Endothelial cell of umbilical vein (primary cell): ENCODE data around the gene MYOM3. TPM values are rescaled to one million over a fixed set of nuclear protein-coding genes. Genes with fewer than 3 reads are reported as not detected.

Experiments used
- BruUV-seq: library from RNA; stranded (reverse); fragments of 400-500 nt; replicated peaks from 2 replicates; lab custom pipeline; 2021; lab: Mats Ljungman, UMichigan
- CTCF ChIA-PET: fragments of 300-600, 350-600 bp; sonication (Branson Sonifier 250); formaldehyde crosslinking; loops from one replicate; lab custom pipeline; 2021; ENCODE audit warnings: antibody characterized with exemption, inconsistent platforms; lab: Charles Lee
- POLR2A ChIA-PET: fragments of 300-600, 350-600 bp; sonication (Branson Sonifier 250); formaldehyde crosslinking; loops from one replicate; lab custom pipeline; 2021; ENCODE audit warnings: antibody characterized with exemption, inconsistent platforms; lab: Charles Lee
- DNase-seq: peaks from one replicate; pipeline ENCODE4 v3.0.0-alpha.2; 2011; ENCODE audit warnings: low read depth, low spot score
- FAIRE-seq: peaks from 2 replicates; lab custom pipeline; 2011; peaks lifted over from hg19 to GRCh38; lab: Jason Lieb, UNC
- H2AFZ ChIP-seq: 2 replicates; pipeline ENCODE4 v1.6.0; 2012; ENCODE audit warnings: low read depth, low read length, control low read depth, inconsistent platforms
- H3K27ac ChIP-seq: 2 replicates; pipeline ENCODE4 v1.5.1; 2011; ENCODE audit warnings: low read depth, mild to moderate bottlenecking, control low read depth, low read length, moderate library complexity; ENCODE audit not compliant: insufficient read depth
- H3K27me3 ChIP-seq, 2 experiments: 2 replicates each; pipeline versions ENCODE4 v1.6.0 to v1.6.1; 2011; ENCODE audit warnings: low read length in 2 of 2, mixed read lengths in 1 of 2; ENCODE audit not compliant: control insufficient read depth in 2 of 2, insufficient read depth in 2 of 2
- H3K36me3 ChIP-seq, 2 experiments: 2 replicates in 1 of 2; 3 replicates in 1 of 2; pipeline ENCODE4 v1.5.1; 2011; ENCODE audit warnings: low read length in 2 of 2, mild to moderate bottlenecking in 1 of 2, moderate library complexity in 1 of 2; ENCODE audit not compliant: control insufficient read depth in 2 of 2, insufficient read depth in 2 of 2; ENCODE audit errors: extremely low read depth in 1 of 2
- H3K4me1 ChIP-seq: 3 replicates; pipeline ENCODE4 v1.5.1; 2011; ENCODE audit warnings: mild to moderate bottlenecking, low read length; ENCODE audit not compliant: control insufficient read depth, insufficient read depth; ENCODE audit errors: extremely low read depth
- H3K4me2 ChIP-seq: 2 replicates; pipeline ENCODE4 v1.6.1; 2011; ENCODE audit warnings: low read length, control low read depth, mixed read lengths; ENCODE audit not compliant: insufficient read depth
- H3K4me3 ChIP-seq, 3 experiments: fragments of 200-600 bp in 1 of 3; sonication (generic), shearing (Covaris generic) in 1 of 3; replicated peaks in 1 of 3; 2 replicates each; pipeline ENCODE4 v1.5.1; 2011 to 2016; ENCODE audit warnings: control low read depth in 3 of 3, low read length in 3 of 3, mild to moderate bottlenecking in 2 of 3, inconsistent platforms in 1 of 3, low read depth in 1 of 3, moderate library complexity in 1 of 3; ENCODE audit not compliant: insufficient read depth in 1 of 3
- H3K79me2 ChIP-seq: 2 replicates; pipeline ENCODE4 v1.6.0; 2012; ENCODE audit warnings: low read length, inconsistent platforms; ENCODE audit not compliant: control insufficient read depth, insufficient read depth
- H3K9ac ChIP-seq: replicated peaks from 2 replicates; pipeline ENCODE3; 2011; ENCODE audit warnings: low read length, control low read depth; ENCODE audit not compliant: insufficient read depth; ENCODE audit errors: extremely low read depth
- H3K9me1 ChIP-seq: replicated peaks from 3 replicates; pipeline ENCODE4 v1.6.0; 2011; ENCODE audit warnings: mild to moderate bottlenecking, low read length; ENCODE audit not compliant: control insufficient read depth, insufficient read depth; ENCODE audit errors: extremely low read depth
- H3K9me3 ChIP-seq: replicated peaks from 2 replicates; pipeline ENCODE4 v1.5.1; 2012; ENCODE audit warnings: low read length, inconsistent platforms; ENCODE audit not compliant: control insufficient read depth, insufficient read depth
- H4K20me1 ChIP-seq: replicated peaks from 2 replicates; pipeline ENCODE3; 2011; ENCODE audit warnings: mild to moderate bottlenecking, low read length; ENCODE audit not compliant: control insufficient read depth, insufficient read depth; ENCODE audit errors: extremely low read depth
- EZH2 ChIP-seq: IDR thresholded peaks from 2 replicates; pipeline ENCODE4 v1.6.1; 2012; ENCODE audit warnings: borderline replicate concordance, low read depth, mild to moderate bottlenecking, moderate library complexity, low read length, inconsistent platforms; ENCODE audit not compliant: severe bottlenecking
- FOS ChIP-seq: IDR thresholded peaks from 2 replicates; pipeline ENCODE4 v1.6.1; 2011; ENCODE audit warnings: mild to moderate bottlenecking, low read length, moderate library complexity, borderline replicate concordance; ENCODE audit not compliant: insufficient read depth
- GATA2 ChIP-seq: IDR thresholded peaks from 2 replicates; pipeline ENCODE4 v1.7.0; 2011; ENCODE audit warnings: low read depth, mild to moderate bottlenecking, moderate library complexity, mixed read lengths, low read length; ENCODE audit not compliant: insufficient read length, insufficient read depth
- JUN ChIP-seq: IDR thresholded peaks from 2 replicates; pipeline ENCODE4 v1.6.1; 2011; ENCODE audit warnings: borderline replicate concordance, low read depth; ENCODE audit not compliant: insufficient read length, insufficient read depth
- MYC ChIP-seq: IDR thresholded peaks from one replicate; pipeline ENCODE4 v1.6.1; 2011; ENCODE audit warnings: mild to moderate bottlenecking, low read depth, low read length
- POLR2A ChIP-seq: IDR thresholded peaks from 2 replicates; pipeline ENCODE4 v1.6.1; 2012; ENCODE audit warnings: low read depth, mild to moderate bottlenecking, control low read depth, low read length
- POLR2AphosphoS5 ChIP-seq: IDR thresholded peaks from 2 replicates; pipeline ENCODE4 v1.6.1; 2012; ENCODE audit warnings: low read depth, mild to moderate bottlenecking, control low read depth, low read length, moderate library complexity; ENCODE audit not compliant: insufficient read depth
- dilution Hi-C: fragments of 300-500 bp; cut with MboI; formaldehyde crosslinking; loops from one replicate; pipeline ENCODE4 v1.15.0; 2019; ENCODE audit warnings: low sequenced_read_pairs; ENCODE audit not compliant: extremely low pct_ligation_motif_present
- intact Hi-C: fragments of 100-400 bp; cut with micrococcal nuclease; formaldehyde crosslinking; loops from one replicate; pipeline ENCODE4 v1.10.0; 2022
- polyA plus RNA-seq, 4 experiments: library from polyadenylated mRNA; depleted of rRNA in 3 of 4; stranded (reverse) in 3 of 4; unstranded in 1 of 4; fragments of >200 nt; gene quantifications; 2 replicates each; pipeline versions ENCODE4 v1.2.1 to v1.2.3, GENCODE V29; 2011 to 2012; ENCODE audit warnings: missing spikeins in 1 of 4
- total RNA-seq: library from RNA; stranded (reverse); gene quantifications from 2 replicates; pipeline ENCODE4 v1.2.3, GENCODE V29; 2021
- TF ChIP-seq, protein P1 (sequence below), 2 donors: IDR thresholded peaks; 1 replicate in 1 of 2; 2 replicates in 1 of 2; pipeline ENCODE4 v1.5.1; 2011; ENCODE audit warnings: low read length in 2 of 2, mild to moderate bottlenecking in 2 of 2, moderate library complexity in 2 of 2, control low read depth in 1 of 2, inconsistent platforms in 1 of 2, low read depth in 1 of 2; ENCODE audit not compliant: insufficient read depth in 1 of 2; ENCODE audit errors: extremely low read depth in 1 of 2
- TF ChIP-seq, protein P2 (sequence below): IDR thresholded peaks from 2 replicates; pipeline ENCODE4 v1.6.1; 2011; ENCODE audit not compliant: insufficient read depth, insufficient read length

MYOM3 gene
- total and polyA plus RNA-seq, 2 donors (not counting 3 experiments of a cell fraction or from before 2014, with no cell fraction given), result 0.11 to 0.40 TPM

- no peaks in the 10 kb centered on the region for H3K4me1 ChIP-seq
- no peak overlapping the region for H3K27ac ChIP-seq
- no peak overlapping the region for H3K4me2 ChIP-seq
- ChIA-PET CTCF (interaction anchor here (0.8 to 3.5 kb wide), 2 partner anchors 33 to 46 kb away, joined by 3 to 13 read pairs; no protein-coding TSS in a partner anchor), POLR2A (no interaction called here)
- dilution Hi-C loops (no loop called here), intact Hi-C loops (no loop called here)
- TF ChIP-seq, protein P1, sequence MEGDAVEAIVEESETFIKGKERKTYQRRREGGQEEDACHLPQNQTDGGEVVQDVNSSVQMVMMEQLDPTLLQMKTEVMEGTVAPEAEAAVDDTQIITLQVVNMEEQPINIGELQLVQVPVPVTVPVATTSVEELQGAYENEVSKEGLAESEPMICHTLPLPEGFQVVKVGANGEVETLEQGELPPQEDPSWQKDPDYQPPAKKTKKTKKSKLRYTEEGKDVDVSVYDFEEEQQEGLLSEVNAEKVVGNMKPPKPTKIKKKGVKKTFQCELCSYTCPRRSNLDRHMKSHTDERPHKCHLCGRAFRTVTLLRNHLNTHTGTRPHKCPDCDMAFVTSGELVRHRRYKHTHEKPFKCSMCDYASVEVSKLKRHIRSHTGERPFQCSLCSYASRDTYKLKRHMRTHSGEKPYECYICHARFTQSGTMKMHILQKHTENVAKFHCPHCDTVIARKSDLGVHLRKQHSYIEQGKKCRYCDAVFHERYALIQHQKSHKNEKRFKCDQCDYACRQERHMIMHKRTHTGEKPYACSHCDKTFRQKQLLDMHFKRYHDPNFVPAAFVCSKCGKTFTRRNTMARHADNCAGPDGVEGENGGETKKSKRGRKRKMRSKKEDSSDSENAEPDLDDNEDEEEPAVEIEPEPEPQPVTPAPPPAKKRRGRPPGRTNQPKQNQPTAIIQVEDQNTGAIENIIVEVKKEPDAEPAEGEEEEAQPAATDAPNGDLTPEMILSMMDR (IDR thresholded peaks at IDR 0.05; ENCODE audit: extremely low read depth in 1 of 2, insufficient read depth in 1 of 2, low read depth in 1 of 2, low read length in 2 of 2), result no peak
- no peak for TF ChIP-seq EZH2
- TF ChIP-seq, protein P2, sequence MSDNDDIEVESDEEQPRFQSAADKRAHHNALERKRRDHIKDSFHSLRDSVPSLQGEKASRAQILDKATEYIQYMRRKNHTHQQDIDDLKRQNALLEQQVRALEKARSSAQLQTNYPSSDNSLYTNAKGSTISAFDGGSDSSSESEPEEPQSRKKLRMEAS, result no peak
- no peak for TF ChIP-seq GATA2
- no peak for TF ChIP-seq POLR2AphosphoS5
- TF ChIP-seq JUN, result no peak
- no peak for TF ChIP-seq POLR2A
- TF ChIP-seq FOS, result no peak
- no peak for TF ChIP-seq MYC
- H3K36me3 ChIP-seq, result no peaks in the 10 kb centered on the region
- no peak overlapping the region for H2AFZ ChIP-seq
- H3K79me2 ChIP-seq, result no peaks in the 10 kb centered on the region
- H3K9me3 ChIP-seq, result no peaks in the 10 kb centered on the region
- peaks cover 0 to 2% of the 10 kb centered on the region in 2 experiments for H3K27me3 ChIP-seq
- H3K9me1 ChIP-seq, result no peaks in the 10 kb centered on the region
- DNase-seq (no peak), FAIRE-seq (no peak)
- no peak overlapping the region for H3K4me3 ChIP-seq
- no peaks in the 10 kb centered on the region for H4K20me1 ChIP-seq
- no peak overlapping the region for H3K9ac ChIP-seq
- BruUV-seq, result no TSS peak
Measured at GRCh38 chr1:24117132-24117531, 5.2 kb upstream of the MYOM3 start.
